HL-60 (cell line): ENCODE results near the gene CYP4A22.

Experiments used
- DNase-seq, 2 experiments: peaks; one replicate each; pipeline ENCODE4 v3.0.0-alpha.2; 2010 to 2020; ENCODE audit warnings: low read depth in 1 of 2, low spot score in 1 of 2
- H3K27ac ChIP-seq: fragments of 250-450 bp; sonication (Bioruptor Pico); replicated peaks from 2 replicates; pipeline ENCODE4 v1.5.1; 2020; ENCODE audit warnings: mild to moderate bottlenecking, moderate library complexity
- H3K27me3 ChIP-seq: fragments of 250-450 bp; sonication (Bioruptor Pico); 2 replicates; pipeline ENCODE4 v1.5.1; 2021; ENCODE audit warnings: mild to moderate bottlenecking, moderate library complexity; ENCODE audit not compliant: insufficient read depth, poor library complexity, severe bottlenecking
- H3K4me3 ChIP-seq: replicated peaks from 2 replicates; pipeline ENCODE4 v1.5.1; 2011; ENCODE audit warnings: mild to moderate bottlenecking, control low read depth, low read length; ENCODE audit not compliant: insufficient read depth
- CTCF ChIP-seq: IDR thresholded peaks from one replicate; pipeline ENCODE4 v1.5.1; 2011; ENCODE audit warnings: low read length, control low read depth, inconsistent platforms; ENCODE audit not compliant: insufficient read depth
- GABPA ChIP-seq: IDR thresholded peaks from 2 replicates; pipeline ENCODE4 v1.6.1; 2012; ENCODE audit warnings: low read depth
- POLR2AphosphoS5 ChIP-seq: IDR thresholded peaks from 2 replicates; pipeline ENCODE4 v1.6.1; 2012; ENCODE audit warnings: low read depth
- SPI1 ChIP-seq: IDR thresholded peaks from 2 replicates; pipeline ENCODE4 v1.6.1; 2012; ENCODE audit warnings: low read depth, mild to moderate bottlenecking, borderline replicate concordance
- TF ChIP-seq, protein P1 (sequence below): IDR thresholded peaks from 2 replicates; pipeline ENCODE4 v1.6.1; 2012; ENCODE audit warnings: low read depth; ENCODE audit not compliant: insufficient replicate concordance

Gene CYP4A22

DNA sequence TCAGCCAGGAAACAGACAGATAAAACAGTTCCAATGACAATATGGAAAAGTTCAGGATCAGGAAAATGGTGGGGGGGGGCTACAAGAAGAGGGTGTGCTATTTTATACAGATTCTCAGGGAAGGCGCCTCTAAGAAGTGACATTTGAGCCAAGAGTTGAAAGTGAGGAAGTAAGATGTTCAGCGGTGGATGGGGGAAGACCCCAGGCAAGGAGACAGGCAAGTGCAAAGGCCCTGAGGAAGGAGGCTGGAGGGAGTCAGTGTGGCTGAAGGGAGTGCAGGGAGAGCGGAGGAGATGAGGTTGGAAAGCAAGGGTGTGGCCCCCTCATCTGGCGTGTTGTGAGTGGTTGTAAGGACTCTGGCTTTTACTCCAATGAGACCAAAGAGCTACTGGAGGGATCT lies 61.0 kb downstream of the CYP4A22 start:
- no peak for DNase-seq
- Histone ChIP-seq H3K27ac (no peak overlapping the region), H3K27me3 (peaks cover 12% of the 10 kb centered on the region), H3K4me3 (no peak overlapping the region)
- no peak for TF ChIP-seq SPI1
- no peak for TF ChIP-seq CTCF
- TF ChIP-seq, protein P1, sequence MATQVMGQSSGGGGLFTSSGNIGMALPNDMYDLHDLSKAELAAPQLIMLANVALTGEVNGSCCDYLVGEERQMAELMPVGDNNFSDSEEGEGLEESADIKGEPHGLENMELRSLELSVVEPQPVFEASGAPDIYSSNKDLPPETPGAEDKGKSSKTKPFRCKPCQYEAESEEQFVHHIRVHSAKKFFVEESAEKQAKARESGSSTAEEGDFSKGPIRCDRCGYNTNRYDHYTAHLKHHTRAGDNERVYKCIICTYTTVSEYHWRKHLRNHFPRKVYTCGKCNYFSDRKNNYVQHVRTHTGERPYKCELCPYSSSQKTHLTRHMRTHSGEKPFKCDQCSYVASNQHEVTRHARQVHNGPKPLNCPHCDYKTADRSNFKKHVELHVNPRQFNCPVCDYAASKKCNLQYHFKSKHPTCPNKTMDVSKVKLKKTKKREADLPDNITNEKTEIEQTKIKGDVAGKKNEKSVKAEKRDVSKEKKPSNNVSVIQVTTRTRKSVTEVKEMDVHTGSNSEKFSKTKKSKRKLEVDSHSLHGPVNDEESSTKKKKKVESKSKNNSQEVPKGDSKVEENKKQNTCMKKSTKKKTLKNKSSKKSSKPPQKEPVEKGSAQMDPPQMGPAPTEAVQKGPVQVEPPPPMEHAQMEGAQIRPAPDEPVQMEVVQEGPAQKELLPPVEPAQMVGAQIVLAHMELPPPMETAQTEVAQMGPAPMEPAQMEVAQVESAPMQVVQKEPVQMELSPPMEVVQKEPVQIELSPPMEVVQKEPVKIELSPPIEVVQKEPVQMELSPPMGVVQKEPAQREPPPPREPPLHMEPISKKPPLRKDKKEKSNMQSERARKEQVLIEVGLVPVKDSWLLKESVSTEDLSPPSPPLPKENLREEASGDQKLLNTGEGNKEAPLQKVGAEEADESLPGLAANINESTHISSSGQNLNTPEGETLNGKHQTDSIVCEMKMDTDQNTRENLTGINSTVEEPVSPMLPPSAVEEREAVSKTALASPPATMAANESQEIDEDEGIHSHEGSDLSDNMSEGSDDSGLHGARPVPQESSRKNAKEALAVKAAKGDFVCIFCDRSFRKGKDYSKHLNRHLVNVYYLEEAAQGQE = no peak
- no peak for TF ChIP-seq POLR2AphosphoS5
- TF ChIP-seq GABPA = no peak
